Right renal pelvis (tissue), 4 donors: ENCODE data around the gene PSMB7. TPM values are rescaled to one million over a fixed set of nuclear protein-coding genes. Genes with fewer than 3 reads are reported as not detected.
"Not testable (repeated sequence)": the region's sequence is repeated elsewhere in the genome, so short reads cannot be mapped to it uniquely, and the experiment has no call there.

Experiments
- DNase-seq, 4 donors: peaks; one replicate each; pipeline ENCODE4 v3.0.0-alpha.2; 2013; ENCODE audit warnings: low read depth in 4 of 4, low spot score in 3 of 4, missing footprints in 1 of 4
- polyA plus RNA-seq, 4 donors: library from polyadenylated mRNA; unstranded; fragments of 120-200 nt; gene quantifications; one replicate each; pipeline ENCODE4 v1.2.1, GENCODE V29; 2013; ENCODE audit not compliant: insufficient read length in 4 of 4

Gene PSMB7
- polyA plus RNA-seq, 4 donors, result 202 to 226 (median 220) TPM

DNA sequence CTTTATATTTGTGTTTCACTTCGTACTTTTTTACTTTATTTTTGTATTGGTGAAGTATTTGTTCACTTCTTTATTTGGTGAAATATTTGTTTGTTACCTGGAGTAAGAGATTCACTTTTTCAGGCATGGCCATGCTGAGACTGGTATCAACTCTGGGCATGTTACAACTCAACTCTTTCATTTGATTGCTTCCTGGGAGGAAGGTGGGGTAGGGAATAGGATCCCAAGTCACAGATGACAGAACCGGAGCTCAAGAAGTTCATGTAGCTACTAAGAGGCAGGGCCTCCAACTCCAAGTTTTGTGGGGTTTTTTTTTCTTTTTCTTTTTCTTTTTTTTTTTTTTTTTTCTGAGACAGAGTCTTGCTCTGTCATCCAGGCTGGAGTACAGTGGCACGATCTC is 28.9 kb upstream of the PSMB7 start:
- no peak for DNase-seq

DNA sequence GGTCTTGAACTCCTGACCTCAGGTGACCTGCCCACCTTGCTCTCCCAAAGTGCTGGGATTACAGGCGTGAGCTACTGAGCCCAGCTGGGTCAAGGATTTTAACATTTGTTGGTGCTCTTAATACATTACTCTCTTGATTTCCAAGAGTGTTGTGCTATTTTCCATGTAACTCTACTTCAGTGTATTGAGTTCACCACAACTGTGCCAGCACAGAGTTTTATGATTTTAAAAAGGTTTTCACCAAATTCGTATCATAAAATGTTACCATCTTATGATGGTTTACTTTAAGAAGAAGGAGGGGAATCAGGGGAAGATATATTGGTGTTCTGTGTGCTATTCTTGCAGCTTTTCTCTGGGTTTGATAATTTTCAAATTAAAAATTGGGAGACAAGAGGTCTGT is 28.4 kb upstream of the PSMB7 start:
- DNase-seq, result no peak

DNA sequence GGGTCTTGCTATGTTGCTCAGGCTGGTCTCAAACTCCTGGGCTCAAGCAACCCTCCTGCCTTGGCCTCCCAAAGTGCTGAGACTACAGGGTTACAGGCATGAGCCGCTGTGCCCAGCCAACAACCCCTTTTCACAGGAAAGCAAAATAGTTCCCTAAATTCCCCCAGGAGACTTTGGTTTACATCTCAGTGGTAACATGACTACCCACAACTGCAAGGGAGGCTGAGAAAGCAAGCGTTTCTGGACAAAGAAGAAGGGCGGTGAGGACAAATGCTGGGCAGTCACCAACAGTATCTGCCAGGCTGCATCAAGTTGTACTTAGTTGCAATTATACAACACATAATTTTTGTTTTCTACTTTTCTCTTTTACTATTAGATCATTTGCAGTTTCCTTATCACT is 27.6 kb upstream of the PSMB7 start:
- no peak for DNase-seq

GRCh38 chr9:124442379-124442778 is 27.1 kb upstream of the PSMB7 start:
- no peak for DNase-seq

- no peak for DNase-seq
Observed at GRCh38 chr9:124441291-124441690, 26.0 kb upstream of the PSMB7 start.

- DNase-seq, result no peak
Observed at GRCh38 chr9:124440786-124441185, 25.5 kb upstream of the PSMB7 start.

GRCh38 chr9:124439686-124440243 is 24.5 kb upstream of the PSMB7 start:
- no peak for DNase-seq

DNA sequence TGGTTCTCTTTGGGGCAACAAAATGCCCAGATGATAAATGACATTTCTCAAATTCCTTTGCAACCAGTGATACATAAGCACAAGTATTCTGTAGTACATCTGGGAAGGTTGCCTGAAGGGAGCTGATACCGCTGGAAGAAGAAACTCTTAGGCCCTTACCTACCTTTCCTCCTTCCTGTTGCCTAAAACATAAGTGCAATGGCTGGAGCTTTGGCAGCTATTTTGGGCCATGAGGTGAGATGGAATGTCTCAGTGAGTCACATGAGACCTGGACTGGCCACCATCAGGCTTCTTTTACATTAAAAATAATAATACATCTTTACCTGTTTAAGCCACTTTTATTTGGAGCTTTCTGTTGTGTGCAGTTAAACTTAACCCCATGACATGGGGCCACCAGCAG is 23.8 kb upstream of the PSMB7 start:
- DNase-seq, result no peak

DNA sequence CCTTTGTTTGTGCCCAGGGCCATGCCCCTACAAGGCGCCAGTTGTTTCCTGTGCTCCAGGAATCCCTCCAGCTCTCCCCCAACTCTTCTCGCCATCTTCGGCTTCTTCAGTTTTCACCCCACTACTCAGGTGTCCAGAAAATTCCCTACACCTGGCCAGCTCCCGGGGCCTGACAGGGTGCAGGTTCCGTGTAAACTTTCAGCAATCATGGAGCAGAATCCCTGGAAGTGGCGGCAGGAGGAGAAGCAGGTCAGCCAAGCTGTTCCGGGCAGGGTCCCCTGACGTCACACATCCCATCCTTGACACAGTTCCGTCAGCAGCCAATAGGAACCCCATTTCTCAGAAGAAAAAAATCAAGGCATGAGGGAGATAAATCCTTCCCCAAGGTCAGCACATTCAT is 22.8 kb upstream of the PSMB7 start:
- DNase-seq, result no peak

DNA sequence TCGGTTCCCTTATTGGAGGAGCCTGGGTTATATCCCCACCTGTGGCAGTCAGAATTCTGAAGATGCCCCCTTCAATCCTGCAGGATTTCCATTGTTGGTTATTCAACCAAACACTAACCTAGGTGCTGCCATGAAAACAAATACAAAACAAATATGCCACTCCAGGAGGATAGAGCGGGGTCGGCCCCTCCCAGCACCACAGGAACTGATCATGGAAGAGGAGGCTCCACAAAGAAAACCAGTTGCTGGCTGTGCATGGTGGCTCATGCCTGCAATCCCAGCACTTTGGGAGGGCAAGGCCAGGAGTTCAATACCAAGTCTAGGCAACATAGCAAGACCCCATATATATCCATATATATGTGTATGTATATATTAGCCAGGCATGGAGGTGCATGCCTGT is 21.8 kb upstream of the PSMB7 start:
- no peak for DNase-seq

DNA sequence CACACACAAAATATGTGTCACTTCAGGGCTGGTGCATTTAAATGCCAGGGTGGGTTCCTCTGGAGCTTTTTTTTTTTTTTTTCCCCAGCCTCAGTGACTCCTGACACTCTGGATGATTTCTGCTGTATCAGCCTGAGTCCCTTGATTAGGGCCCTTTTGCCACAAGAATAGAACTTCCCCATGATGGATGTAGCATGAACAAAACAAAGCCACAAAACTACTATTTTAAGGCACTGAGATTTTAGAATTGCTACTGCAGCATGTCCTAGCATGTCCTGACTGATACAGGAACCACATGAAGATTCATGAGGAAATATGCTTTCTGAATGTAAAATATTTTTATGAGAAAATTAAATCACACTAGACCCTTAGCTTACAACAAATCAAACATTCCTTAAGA is 21.1 kb upstream of the PSMB7 start:
- no peak for DNase-seq

DNA sequence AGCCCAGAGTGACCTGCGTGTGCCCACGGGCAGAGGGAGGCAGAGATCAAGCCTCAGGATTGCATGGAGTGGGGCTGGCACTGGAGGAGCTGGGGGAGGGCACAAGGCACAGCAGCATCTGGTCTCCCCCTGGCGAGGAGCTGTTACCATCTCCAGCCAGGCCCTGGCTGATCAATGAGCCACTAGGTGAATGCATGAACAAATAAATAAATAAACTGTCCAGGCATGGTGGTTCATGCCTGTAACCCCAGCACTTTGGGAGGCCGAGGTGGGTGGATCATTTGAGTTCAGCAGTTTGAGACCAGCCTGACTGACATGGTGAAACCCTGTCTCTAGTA is 14.3 kb upstream of the PSMB7 start:
- DNase-seq, result no peak

DNA sequence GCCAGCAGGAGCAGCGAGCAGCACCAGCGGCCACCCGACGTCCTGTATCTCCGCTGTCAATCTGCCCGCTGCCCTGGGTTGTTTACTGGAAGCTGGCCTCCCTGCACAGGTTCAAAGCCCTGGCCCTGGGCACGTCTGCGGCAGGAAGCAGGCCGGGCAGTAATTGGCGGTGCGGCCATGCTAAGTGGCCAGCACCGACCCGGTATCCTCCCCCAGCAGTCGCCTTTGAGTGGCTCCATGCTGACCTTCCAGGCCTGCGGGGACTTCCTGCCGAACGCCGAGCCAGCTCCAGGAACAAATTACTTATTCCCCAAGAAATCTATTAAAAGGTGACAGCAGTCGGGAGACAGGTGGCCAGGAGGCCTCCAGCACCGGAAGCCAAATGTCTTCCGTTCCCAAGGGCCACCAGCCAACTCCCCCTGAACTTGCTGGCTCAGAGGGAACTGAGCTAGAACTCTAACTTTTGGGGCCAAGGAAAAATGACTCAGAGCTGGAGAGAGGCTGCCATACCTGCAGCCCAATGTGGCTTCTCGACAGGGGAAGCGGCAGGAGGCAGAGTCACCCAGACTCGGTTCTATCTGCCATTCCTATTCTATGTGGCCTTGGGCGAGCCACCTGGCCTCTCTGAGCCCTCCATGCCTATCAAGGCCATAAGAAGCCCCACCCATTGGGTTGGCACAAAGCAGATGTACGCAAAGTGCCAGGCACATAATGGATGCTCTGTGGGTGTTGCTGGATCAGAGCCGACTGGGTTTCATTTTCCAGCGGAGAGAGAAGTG is 13.7 kb upstream of the PSMB7 start:
- DNase-seq, result no peak

DNA sequence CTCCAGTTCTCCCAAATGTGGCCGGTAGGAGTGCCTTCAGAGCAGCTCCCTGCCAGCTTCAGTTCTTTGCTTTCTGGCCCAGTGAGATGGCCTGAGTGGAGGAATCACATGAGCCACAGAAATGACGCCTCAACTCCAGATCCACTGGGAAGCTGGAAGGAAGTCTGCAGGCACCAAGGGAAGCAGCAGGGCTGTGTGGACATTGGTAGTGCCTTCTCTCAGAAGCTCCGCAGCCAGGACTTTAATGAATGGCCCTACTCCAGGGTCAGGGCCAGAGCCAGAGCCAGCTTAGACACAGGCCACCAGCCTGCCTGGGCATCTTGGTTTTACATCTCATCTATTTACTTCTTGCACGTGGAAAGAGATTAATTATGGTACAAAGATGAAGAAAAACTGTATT is 12.0 kb upstream of the PSMB7 start:
- DNase-seq, result no peak

DNA sequence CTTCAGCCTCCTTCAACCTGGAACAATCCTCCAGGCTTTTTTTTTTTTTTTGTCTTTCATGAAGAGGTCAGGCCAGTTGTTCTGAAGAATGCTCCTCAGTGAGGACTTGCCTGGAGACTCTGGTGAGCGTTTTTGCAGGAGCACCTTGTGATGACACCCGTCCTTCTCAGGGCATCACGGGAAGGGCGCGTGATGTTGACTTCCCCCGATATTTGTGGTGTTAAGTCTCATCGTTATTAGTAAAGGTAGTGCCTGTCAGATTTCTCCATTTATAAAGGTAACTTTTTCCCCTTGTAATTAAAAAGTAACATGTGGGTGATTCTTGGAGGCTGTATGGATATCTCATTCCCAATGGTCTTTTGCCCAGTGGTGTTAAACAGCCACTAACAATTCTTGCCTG is 11.1 kb upstream of the PSMB7 start:
- DNase-seq, result no peak

- DNase-seq, result not testable (repeated sequence)
Observed at GRCh38 chr9:124425733-124426132, 10.5 kb upstream of the PSMB7 start.

- DNase-seq, result no peak
Observed at GRCh38 chr9:124423591-124423990, 8.3 kb upstream of the PSMB7 start.

GRCh38 chr9:124423155-124423554 is 7.9 kb upstream of the PSMB7 start:
- no peak for DNase-seq

- no peak for DNase-seq
Observed at GRCh38 chr9:124420991-124421543, 5.8 kb upstream of the PSMB7 start.

DNA sequence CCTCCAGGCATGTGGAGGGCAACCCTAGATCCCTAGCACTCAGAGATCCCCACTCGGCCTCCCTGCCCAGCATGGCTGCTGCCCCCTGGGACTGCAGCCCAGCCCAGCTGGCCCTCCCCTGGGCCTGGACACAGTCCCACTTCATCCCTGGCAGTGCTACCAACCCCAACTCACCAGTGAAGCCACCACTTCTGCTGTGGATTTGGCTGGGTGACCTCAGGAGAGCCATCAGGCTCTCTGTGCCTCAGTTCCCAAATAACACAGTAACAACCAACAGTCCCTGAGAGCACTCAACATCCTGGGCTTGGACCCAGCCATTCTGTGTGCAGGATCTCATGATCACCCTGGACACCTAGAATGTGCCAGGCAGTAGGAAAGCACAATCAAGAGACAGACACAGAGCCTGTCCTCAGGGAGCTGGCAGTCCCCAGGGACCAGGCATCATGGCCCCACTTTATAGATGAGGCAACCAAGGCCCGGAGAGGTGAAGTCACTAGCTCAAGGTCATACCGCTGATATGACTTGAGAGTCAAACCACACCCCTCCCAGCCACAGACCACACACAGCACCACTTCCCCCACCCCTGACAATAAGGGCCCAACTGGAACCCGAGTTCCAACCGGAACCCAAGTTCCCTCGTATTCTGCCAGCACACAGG is 4.7 kb upstream of the PSMB7 start:
- no peak for DNase-seq

GRCh38 chr9:124415852-124416484 is 726 bp upstream of the PSMB7 start:
- DNase-seq, result no peak
